HEK293T (cell line): ENCODE data around the gene NR1H3.

Experiments
- ARNT ChIP-seq: fragments of 450-650 bp; IDR thresholded peaks from 2 replicates; pipeline ENCODE4 v1.6.1; 2017; ENCODE audit warnings: mild to moderate bottlenecking
- BHLHE40 ChIP-seq: fragments of 450-650 bp; IDR thresholded peaks from 2 replicates; pipeline ENCODE4 v1.6.1; 2016; ENCODE audit warnings: mild to moderate bottlenecking, moderate library complexity, borderline replicate concordance
- CTBP1 ChIP-seq: fragments of 450-650 bp; IDR thresholded peaks from 2 replicates; pipeline ENCODE4 v1.6.1; 2016; ENCODE audit warnings: borderline replicate concordance
- FOXK2 ChIP-seq: fragments of 450-650 bp; IDR thresholded peaks from 2 replicates; pipeline ENCODE4 v1.6.1; 2016; ENCODE audit warnings: mild to moderate bottlenecking
- FOXM1 ChIP-seq: fragments of 450-650 bp; IDR thresholded peaks from 2 replicates; pipeline ENCODE4 v1.6.1; 2017; ENCODE audit warnings: mild to moderate bottlenecking, borderline replicate concordance
- HDGF ChIP-seq: fragments of 450-650 bp; IDR thresholded peaks from 2 replicates; pipeline ENCODE4 v1.6.1; 2017; ENCODE audit warnings: antibody characterized with exemption, borderline replicate concordance
- L3MBTL2 ChIP-seq: fragments of 450-650 bp; conservative IDR thresholded peaks from 2 replicates; pipeline ENCODE4 v1.6.1; 2016; ENCODE audit warnings: mild to moderate bottlenecking
- SP1 ChIP-seq: fragments of 450-650 bp; IDR thresholded peaks from 2 replicates; pipeline ENCODE4 v1.6.1; 2017
- TARDBP ChIP-seq: fragments of 450-650 bp; IDR thresholded peaks from 2 replicates; pipeline ENCODE4 v1.6.1; 2016
- ZNF384 ChIP-seq: fragments of 450-650 bp; IDR thresholded peaks from 2 replicates; pipeline ENCODE4 v1.6.1; 2016
- TF ChIP-seq, protein P1 (sequence below): fragments of 450-650 bp; IDR thresholded peaks from 2 replicates; pipeline ENCODE4 v1.6.1; 2016

DNA sequence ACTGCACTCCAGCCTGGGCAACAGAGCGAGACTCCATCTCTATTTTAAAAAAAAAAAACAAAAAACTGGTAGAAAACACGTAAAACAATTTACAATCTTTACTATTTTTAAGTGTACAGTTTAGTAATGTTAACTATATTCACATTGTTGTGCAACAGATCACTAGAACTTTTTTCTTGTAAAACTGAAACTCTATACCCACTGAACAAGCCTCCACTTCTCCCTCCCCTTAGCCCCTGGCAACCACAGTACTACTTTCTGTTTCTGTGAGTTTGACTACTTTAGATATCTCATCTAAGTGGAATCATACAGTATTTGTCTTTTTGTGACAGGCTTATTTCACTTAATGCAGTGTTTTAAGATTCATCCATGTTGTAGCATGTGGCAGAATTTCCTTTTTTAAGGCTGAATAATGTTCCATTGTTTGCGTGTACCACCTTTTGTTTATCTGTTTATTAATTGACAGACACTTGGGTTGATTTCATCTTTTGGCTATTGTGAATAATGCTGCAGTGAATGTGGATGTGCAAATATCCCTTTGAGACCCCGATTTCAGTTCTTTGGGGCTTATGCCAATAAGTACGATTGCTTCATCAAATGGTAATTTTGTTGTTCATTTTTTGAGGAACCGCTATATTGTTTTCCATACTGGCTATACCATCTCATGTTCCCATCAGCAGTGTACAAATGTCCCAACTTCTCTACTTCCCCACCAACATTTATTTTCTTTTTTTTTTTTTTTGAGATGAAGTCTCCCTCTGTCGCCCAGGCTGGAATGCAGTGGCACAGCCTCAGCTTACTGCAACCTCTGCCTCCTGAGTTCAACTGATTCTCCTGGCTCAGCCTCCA lies 32.0 kb upstream of the NR1H3 start:
- TF ChIP-seq BHLHE40 (no peak), ZNF384 (no peak), SP1 (no peak), ARNT (no peak), L3MBTL2 (no peak), CTBP1 (no peak), TARDBP (no peak), FOXK2 (no peak), FOXM1 (no peak), HDGF (no peak)
- TF ChIP-seq, protein P1, sequence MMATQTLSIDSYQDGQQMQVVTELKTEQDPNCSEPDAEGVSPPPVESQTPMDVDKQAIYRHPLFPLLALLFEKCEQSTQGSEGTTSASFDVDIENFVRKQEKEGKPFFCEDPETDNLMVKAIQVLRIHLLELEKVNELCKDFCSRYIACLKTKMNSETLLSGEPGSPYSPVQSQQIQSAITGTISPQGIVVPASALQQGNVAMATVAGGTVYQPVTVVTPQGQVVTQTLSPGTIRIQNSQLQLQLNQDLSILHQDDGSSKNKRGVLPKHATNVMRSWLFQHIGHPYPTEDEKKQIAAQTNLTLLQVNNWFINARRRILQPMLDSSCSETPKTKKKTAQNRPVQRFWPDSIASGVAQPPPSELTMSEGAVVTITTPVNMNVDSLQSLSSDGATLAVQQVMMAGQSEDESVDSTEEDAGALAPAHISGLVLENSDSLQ: no peak
